ENCODE measurements around the gene ZNF415. TPM values are rescaled to one million over a fixed set of nuclear protein-coding genes. Genes with fewer than 3 reads are reported as not detected.
"Not testable (repeated sequence)": the region's sequence is repeated elsewhere in the genome, so short reads cannot be mapped to it uniquely, and the experiment has no call there.

ZNF415 gene
- total RNA-seq = 1.3 and 2.0 TPM in 2 replicates

- peak; percentile 34 to 62 for DNase-seq (ENCODE audit: low read depth in 2 of 2)
Measured at GRCh38 chr19:53132141-53132991, at the start of gene ZNF415. TSS of gene ZNF415 (minus strand) at chr19:53132910. CDS start at chr19:53122676, 10,234 bp downstream.

- no peak for DNase-seq (ENCODE audit: low read depth in 2 of 2)
Measured at GRCh38 chr19:53182202-53182601, 49.5 kb upstream of the ZNF415 start.

GRCh38 chr19:53177986-53178385, 45.3 kb upstream of the ZNF415 start:
- DNase-seq (ENCODE audit: low read depth in 2 of 2) = no peak

- DNase-seq (ENCODE audit: low read depth in 2 of 2) = peak; percentile 35 to 41
Measured at GRCh38 chr19:53172889-53173288, 40.2 kb upstream of the ZNF415 start.

- no peak for DNase-seq (ENCODE audit: low read depth in 2 of 2)
Measured at GRCh38 chr19:53165691-53166091, 33.0 kb upstream of the ZNF415 start.

GRCh38 chr19:53161123-53161522, 28.4 kb upstream of the ZNF415 start:
- no peak for DNase-seq (ENCODE audit: low read depth in 2 of 2)

GRCh38 chr19:53160350-53160749, 27.6 kb upstream of the ZNF415 start:
- no peak for DNase-seq (ENCODE audit: low read depth in 2 of 2)

- peak; percentile 21 to 38 for DNase-seq (ENCODE audit: low read depth in 2 of 2)
Measured at GRCh38 chr19:53158119-53158656, 25.5 kb upstream of the ZNF415 start.

GRCh38 chr19:53157626-53158025, 24.9 kb upstream of the ZNF415 start:
- DNase-seq (ENCODE audit: low read depth in 2 of 2) = peak; percentile 4 to 26

GRCh38 chr19:53156850-53157249, 24.1 kb upstream of the ZNF415 start:
- DNase-seq (ENCODE audit: low read depth in 2 of 2) = no peak

- no peak for DNase-seq (ENCODE audit: low read depth in 2 of 2)
Measured at GRCh38 chr19:53147645-53148044, 14.9 kb upstream of the ZNF415 start.

- no peak for DNase-seq (ENCODE audit: low read depth in 2 of 2)
Measured at GRCh38 chr19:53140351-53140750, 7.6 kb upstream of the ZNF415 start.

GRCh38 chr19:53136432-53136831, 3.7 kb upstream of the ZNF415 start:
- DNase-seq (ENCODE audit: low read depth in 2 of 2) = no peak

- no peak for DNase-seq (ENCODE audit: low read depth in 2 of 2)
Measured at GRCh38 chr19:53131727-53132126, 983 bp downstream of the ZNF415 start.

GRCh38 chr19:53131085-53131590, 1.6 kb downstream of the ZNF415 start:
- peak in 1 of 2 donors; percentile 36 for DNase-seq (ENCODE audit: low read depth in 2 of 2)

- peak in 1 of 2 donors; percentile 33 for DNase-seq (ENCODE audit: low read depth in 2 of 2)
Measured at GRCh38 chr19:53130506-53130905, 2.2 kb downstream of the ZNF415 start.

- not testable (repeated sequence) for DNase-seq (ENCODE audit: low read depth in 2 of 2)
Measured at GRCh38 chr19:53126733-53127526, 5.8 kb downstream of the ZNF415 start.

- no peak for DNase-seq (ENCODE audit: low read depth in 2 of 2)
Measured at GRCh38 chr19:53123400-53123799, 9.3 kb downstream of the ZNF415 start.

- peak in 1 of 2 donors; percentile 53 for DNase-seq (ENCODE audit: low read depth in 2 of 2)
Measured at GRCh38 chr19:53112286-53112685, 20.4 kb downstream of the ZNF415 start.

- no peak for DNase-seq (ENCODE audit: low read depth in 2 of 2)
Measured at GRCh38 chr19:53109527-53109926, 23.2 kb downstream of the ZNF415 start.

- peak; percentile 94 to 96 for DNase-seq (ENCODE audit: low read depth in 2 of 2)
Measured at GRCh38 chr19:53103234-53104203, 29.2 kb downstream of the ZNF415 start, which contains the start of gene ZNF160. TSS of gene ZNF160 (minus strand) at chr19:53103422. CDS start at chr19:53086276, 17,146 bp downstream.
